ENCODE results near the gene SCARF2.
"Not testable (repeated sequence)": the region's sequence is repeated elsewhere in the genome, so short reads cannot be mapped to it uniquely, and the experiment has no call there.

Gene SCARF2

GRCh38 chr22:20437613-20438426 is at the start of gene SCARF2:
Gene SCARF2 (minus strand): TSS chr22:20437825. CDS start chr22:20437754, 71 bp downstream.
- Mint-ChIP-seq H3K9me3 (no peaks in the 10 kb centered on the region), H3K4me1 (peaks cover 8% of the 10 kb centered on the region), H3K4me3 (peak within 1 kb of the TSS; percentile 81), H3K27me3 (peaks cover 52% of the 10 kb centered on the region), H3K27ac (ENCODE audit: low read depth) (peak within 1 kb of the TSS; percentile 88), H3K36me3 (ENCODE audit: insufficient read depth) (peaks cover 1% of the 10 kb centered on the region)
- DNase-seq (ENCODE audit: low spot score in 2 of 2), result no peak
- peak; percentile 14 for ATAC-seq (replicated peaks; ENCODE audit: extremely low read depth, poor library complexity, severe bottlenecking)

- ATAC-seq (replicated peaks; ENCODE audit: extremely low read depth, poor library complexity, severe bottlenecking) (no peak), DNase-seq (ENCODE audit: low spot score in 2 of 2) (no peak)
- no peak overlapping the region for H3K4me3 Mint-ChIP-seq
- peaks cover 14% of the 10 kb centered on the region for H3K36me3 Mint-ChIP-seq (ENCODE audit: insufficient read depth)
- H3K27ac Mint-ChIP-seq (ENCODE audit: low read depth), result no peak overlapping the region
- no peaks in the 10 kb centered on the region for H3K27me3 Mint-ChIP-seq
- peaks cover 57% of the 10 kb centered on the region for H3K4me1 Mint-ChIP-seq
- H3K9me3 Mint-ChIP-seq, result no peaks in the 10 kb centered on the region
Observed at GRCh38 chr22:20486229-20486628, 48.6 kb upstream of the SCARF2 start.

GRCh38 chr22:20484948-20485683 is 47.5 kb upstream of the SCARF2 start:
- ATAC-seq (replicated peaks; ENCODE audit: extremely low read depth, poor library complexity, severe bottlenecking) (no peak), DNase-seq (ENCODE audit: low spot score in 2 of 2) (no peak)
- Mint-ChIP-seq H3K9me3 (no peaks in the 10 kb centered on the region), H3K27me3 (no peaks in the 10 kb centered on the region), H3K36me3 (ENCODE audit: insufficient read depth) (peaks cover 14% of the 10 kb centered on the region), H3K4me3 (no peak overlapping the region), H3K27ac (ENCODE audit: low read depth) (no peak overlapping the region), H3K4me1 (peaks cover 47% of the 10 kb centered on the region)

- Mint-ChIP-seq H3K4me3 (no peak overlapping the region), H3K27ac (ENCODE audit: low read depth) (no peak overlapping the region), H3K4me1 (peaks cover 41% of the 10 kb centered on the region), H3K36me3 (ENCODE audit: insufficient read depth) (peaks cover 12% of the 10 kb centered on the region), H3K27me3 (no peaks in the 10 kb centered on the region), H3K9me3 (no peaks in the 10 kb centered on the region)
- ATAC-seq (replicated peaks; ENCODE audit: extremely low read depth, poor library complexity, severe bottlenecking), result no peak
- no peak for DNase-seq (ENCODE audit: low spot score in 2 of 2)
Observed at GRCh38 chr22:20483771-20484170, 46.1 kb upstream of the SCARF2 start.

GRCh38 chr22:20483143-20483506 is 45.5 kb upstream of the SCARF2 start:
- not testable (repeated sequence) for H3K4me3 Mint-ChIP-seq; H3K27ac Mint-ChIP-seq (ENCODE audit: low read depth); H3K27me3 Mint-ChIP-seq; ATAC-seq (replicated peaks; ENCODE audit: extremely low read depth, poor library complexity, severe bottlenecking); H3K9me3 Mint-ChIP-seq; DNase-seq (ENCODE audit: low spot score in 2 of 2)
- peaks cover 34% of the 10 kb centered on the region for H3K4me1 Mint-ChIP-seq
- H3K36me3 Mint-ChIP-seq (ENCODE audit: insufficient read depth), result peaks cover 12% of the 10 kb centered on the region

- Mint-ChIP-seq H3K27me3 (no peaks in the 10 kb centered on the region), H3K9me3 (no peaks in the 10 kb centered on the region), H3K4me1 (peaks cover 14% of the 10 kb centered on the region), H3K27ac (ENCODE audit: low read depth) (no peak overlapping the region), H3K4me3 (no peak overlapping the region), H3K36me3 (ENCODE audit: insufficient read depth) (peaks cover 10% of the 10 kb centered on the region)
- ATAC-seq (replicated peaks; ENCODE audit: extremely low read depth, poor library complexity, severe bottlenecking) (no peak), DNase-seq (ENCODE audit: low spot score in 2 of 2) (no peak)
Observed at GRCh38 chr22:20479612-20480196, 42.1 kb upstream of the SCARF2 start.

- not testable (repeated sequence) for H3K4me3 Mint-ChIP-seq; H3K36me3 Mint-ChIP-seq (ENCODE audit: insufficient read depth); H3K27ac Mint-ChIP-seq (ENCODE audit: low read depth); ATAC-seq (replicated peaks; ENCODE audit: extremely low read depth, poor library complexity, severe bottlenecking); DNase-seq (ENCODE audit: low spot score in 2 of 2); H3K27me3 Mint-ChIP-seq; H3K9me3 Mint-ChIP-seq
- peaks cover 11% of the 10 kb centered on the region for H3K4me1 Mint-ChIP-seq
Observed at GRCh38 chr22:20478059-20478458, 40.4 kb upstream of the SCARF2 start.

GRCh38 chr22:20475569-20475968 is 37.9 kb upstream of the SCARF2 start:
- H3K27ac Mint-ChIP-seq (ENCODE audit: low read depth); H3K9me3 Mint-ChIP-seq; H3K4me3 Mint-ChIP-seq; DNase-seq (ENCODE audit: low spot score in 2 of 2); ATAC-seq (replicated peaks; ENCODE audit: extremely low read depth, poor library complexity, severe bottlenecking); H3K36me3 Mint-ChIP-seq (ENCODE audit: insufficient read depth); H3K4me1 Mint-ChIP-seq; H3K27me3 Mint-ChIP-seq: not testable (repeated sequence)

- H3K4me1 Mint-ChIP-seq, result peaks cover 6% of the 10 kb centered on the region
- H3K27me3 Mint-ChIP-seq, result no peaks in the 10 kb centered on the region
- ATAC-seq (replicated peaks; ENCODE audit: extremely low read depth, poor library complexity, severe bottlenecking), result no peak
- H3K9me3 Mint-ChIP-seq, result no peaks in the 10 kb centered on the region
- H3K4me3 Mint-ChIP-seq, result no peak overlapping the region
- H3K27ac Mint-ChIP-seq (ENCODE audit: low read depth), result no peak overlapping the region
- peaks cover 3% of the 10 kb centered on the region for H3K36me3 Mint-ChIP-seq (ENCODE audit: insufficient read depth)
- no peak for DNase-seq (ENCODE audit: low spot score in 2 of 2)
Observed at GRCh38 chr22:20475115-20475436, 37.5 kb upstream of the SCARF2 start.

- peak overlapping the region; percentile 29 for H3K27ac Mint-ChIP-seq (ENCODE audit: low read depth)
- no peaks in the 10 kb centered on the region for H3K9me3 Mint-ChIP-seq
- peaks cover 7% of the 10 kb centered on the region for H3K36me3 Mint-ChIP-seq (ENCODE audit: insufficient read depth)
- H3K27me3 Mint-ChIP-seq, result no peaks in the 10 kb centered on the region
- H3K4me3 Mint-ChIP-seq, result no peak overlapping the region
- no peak for DNase-seq (ENCODE audit: low spot score in 2 of 2)
- ATAC-seq (replicated peaks; ENCODE audit: extremely low read depth, poor library complexity, severe bottlenecking), result no peak
- peaks cover 11% of the 10 kb centered on the region for H3K4me1 Mint-ChIP-seq
Observed at GRCh38 chr22:20472629-20473442, 35.2 kb upstream of the SCARF2 start.

GRCh38 chr22:20471126-20471833 is 33.7 kb upstream of the SCARF2 start:
- H3K4me3 Mint-ChIP-seq, result no peak overlapping the region
- no peaks in the 10 kb centered on the region for H3K9me3 Mint-ChIP-seq
- ATAC-seq (replicated peaks; ENCODE audit: extremely low read depth, poor library complexity, severe bottlenecking) (no peak), DNase-seq (ENCODE audit: low spot score in 2 of 2) (no peak)
- no peaks in the 10 kb centered on the region for H3K27me3 Mint-ChIP-seq
- peaks cover 7% of the 10 kb centered on the region for H3K36me3 Mint-ChIP-seq (ENCODE audit: insufficient read depth)
- H3K27ac Mint-ChIP-seq (ENCODE audit: low read depth), result no peak overlapping the region
- H3K4me1 Mint-ChIP-seq, result peaks cover 11% of the 10 kb centered on the region

GRCh38 chr22:20470525-20470924 is 32.9 kb upstream of the SCARF2 start:
- not testable (repeated sequence) for H3K36me3 Mint-ChIP-seq (ENCODE audit: insufficient read depth); H3K9me3 Mint-ChIP-seq; H3K27ac Mint-ChIP-seq (ENCODE audit: low read depth); ATAC-seq (replicated peaks; ENCODE audit: extremely low read depth, poor library complexity, severe bottlenecking); H3K4me3 Mint-ChIP-seq; DNase-seq (ENCODE audit: low spot score in 2 of 2); H3K27me3 Mint-ChIP-seq
- peaks cover 15% of the 10 kb centered on the region for H3K4me1 Mint-ChIP-seq
